MCF 10A (cell line): ENCODE results near the gene ZNF827. TPM values are rescaled to one million over a fixed set of nuclear protein-coding genes. Genes with fewer than 3 reads are reported as not detected.

Experiments used
- BruUV-seq: library from RNA; stranded (reverse); fragments of 400-500 nt; replicated peaks from 2 replicates; lab custom pipeline; 2021; lab: Mats Ljungman, UMichigan
- CTCF ChIA-PET: fragments of 300-600 bp; sonication (Branson Sonifier 250); formaldehyde crosslinking; extraction: SDS; loops from one replicate; lab custom pipeline; 2021; ENCODE audit warnings: antibody characterized with exemption, inconsistent platforms; lab: Yijun Ruan, JAX
- POLR2A ChIA-PET: fragments of 300-600, 350-650 bp; sonication (Branson Sonifier 250); formaldehyde crosslinking; extraction: SDS; loops from one replicate; lab custom pipeline; 2020; ENCODE audit warnings: antibody characterized with exemption, inconsistent platforms; lab: Yijun Ruan, JAX
- DNase-seq: peaks from one replicate; pipeline ENCODE4 v3.0.0-alpha.2; 2018; ENCODE audit not compliant: unreplicated experiment
- H3K27ac Mint-ChIP-seq: one replicate; pipeline ENCODE4 v1.8.0; 2022; ENCODE audit warnings: mild to moderate bottlenecking, low read depth, mixed read lengths; ENCODE audit not compliant: unreplicated experiment
- H3K27me3 Mint-ChIP-seq: one replicate; pipeline ENCODE4 v1.8.0; 2022; ENCODE audit warnings: mixed read lengths; ENCODE audit not compliant: insufficient read depth, unreplicated experiment
- H3K36me3 Mint-ChIP-seq: one replicate; pipeline ENCODE4 v1.8.0; 2022; ENCODE audit warnings: mild to moderate bottlenecking, moderate library complexity, mixed read lengths; ENCODE audit not compliant: insufficient read depth, unreplicated experiment
- H3K4me1 Mint-ChIP-seq: one replicate; pipeline ENCODE4 v1.8.0; 2022; ENCODE audit warnings: mixed read lengths; ENCODE audit not compliant: insufficient read depth, unreplicated experiment
- H3K4me3 Mint-ChIP-seq: one replicate; pipeline ENCODE4 v1.8.0; 2022; ENCODE audit warnings: mild to moderate bottlenecking, moderate library complexity, mixed read lengths; ENCODE audit not compliant: unreplicated experiment
- H3K9me3 Mint-ChIP-seq: one replicate; pipeline ENCODE4 v1.8.0; 2022; ENCODE audit warnings: mixed read lengths; ENCODE audit not compliant: unreplicated experiment
- intact Hi-C: fragments of 100-400 bp; cut with micrococcal nuclease; formaldehyde crosslinking; loops from 2 replicates; pipeline ENCODE4 v1.14.1; 2022
- total RNA-seq: library from RNA; stranded (reverse); gene quantifications from 2 replicates; pipeline ENCODE4 v1.2.3, GENCODE V29; 2022
- TF ChIP-seq, protein P1 (sequence below): fragments of 200-600 bp; IDR thresholded peaks from one replicate; pipeline ENCODE4 v1.8.0; 2022; ENCODE audit warnings: antibody characterized with exemption, mild to moderate bottlenecking; ENCODE audit not compliant: unreplicated experiment

ZNF827 gene
- total RNA-seq, 1 experiment from 2014 or later, result 11.3 TPM

DNA sequence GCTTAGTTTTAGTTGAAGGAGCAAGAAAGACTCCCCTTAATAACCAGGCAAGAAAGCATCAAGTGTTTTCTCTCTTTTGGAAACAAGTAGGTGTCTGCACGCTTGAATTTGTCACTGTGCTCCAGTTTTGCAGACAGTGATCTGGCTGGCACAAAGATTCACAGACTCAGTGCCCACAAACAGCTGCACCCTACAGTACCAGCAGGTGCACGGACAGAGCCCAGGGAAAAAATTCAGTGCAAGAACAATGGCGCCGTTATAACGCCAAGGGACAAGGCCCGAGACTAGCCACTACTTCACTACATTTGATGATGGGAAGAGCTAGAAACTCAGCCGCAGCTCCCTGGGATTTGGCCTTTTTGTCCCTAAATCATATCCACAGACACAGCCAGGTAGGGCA, 56.0 kb downstream of the ZNF827 start:
- ChIA-PET CTCF (interaction anchor here (0.6 to 0.9 kb wide), 3 partner anchors 31 to 68 kb away, joined by 4 to 8 read pairs (median 7); no protein-coding TSS in a partner anchor), POLR2A (interaction anchor here (0.7 to 2.4 kb wide), 13 partner anchors 11 to 702 kb away, joined by 3 to 8 read pairs (median 4); no protein-coding TSS in a partner anchor)
- Mint-ChIP-seq H3K9me3 (no peaks in the 10 kb centered on the region), H3K4me3 (no peak overlapping the region), H3K27me3 (no peaks in the 10 kb centered on the region), H3K4me1 (peaks cover 28% of the 10 kb centered on the region), H3K36me3 (peaks cover 26% of the 10 kb centered on the region), H3K27ac (peak overlapping the region; percentile 74)
- BruUV-seq, result no TSS peak
- DNase-seq, result no peak
- TF ChIP-seq, protein P1, sequence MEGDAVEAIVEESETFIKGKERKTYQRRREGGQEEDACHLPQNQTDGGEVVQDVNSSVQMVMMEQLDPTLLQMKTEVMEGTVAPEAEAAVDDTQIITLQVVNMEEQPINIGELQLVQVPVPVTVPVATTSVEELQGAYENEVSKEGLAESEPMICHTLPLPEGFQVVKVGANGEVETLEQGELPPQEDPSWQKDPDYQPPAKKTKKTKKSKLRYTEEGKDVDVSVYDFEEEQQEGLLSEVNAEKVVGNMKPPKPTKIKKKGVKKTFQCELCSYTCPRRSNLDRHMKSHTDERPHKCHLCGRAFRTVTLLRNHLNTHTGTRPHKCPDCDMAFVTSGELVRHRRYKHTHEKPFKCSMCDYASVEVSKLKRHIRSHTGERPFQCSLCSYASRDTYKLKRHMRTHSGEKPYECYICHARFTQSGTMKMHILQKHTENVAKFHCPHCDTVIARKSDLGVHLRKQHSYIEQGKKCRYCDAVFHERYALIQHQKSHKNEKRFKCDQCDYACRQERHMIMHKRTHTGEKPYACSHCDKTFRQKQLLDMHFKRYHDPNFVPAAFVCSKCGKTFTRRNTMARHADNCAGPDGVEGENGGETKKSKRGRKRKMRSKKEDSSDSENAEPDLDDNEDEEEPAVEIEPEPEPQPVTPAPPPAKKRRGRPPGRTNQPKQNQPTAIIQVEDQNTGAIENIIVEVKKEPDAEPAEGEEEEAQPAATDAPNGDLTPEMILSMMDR, result no peak
- intact Hi-C loops, result no loop called here

DNA sequence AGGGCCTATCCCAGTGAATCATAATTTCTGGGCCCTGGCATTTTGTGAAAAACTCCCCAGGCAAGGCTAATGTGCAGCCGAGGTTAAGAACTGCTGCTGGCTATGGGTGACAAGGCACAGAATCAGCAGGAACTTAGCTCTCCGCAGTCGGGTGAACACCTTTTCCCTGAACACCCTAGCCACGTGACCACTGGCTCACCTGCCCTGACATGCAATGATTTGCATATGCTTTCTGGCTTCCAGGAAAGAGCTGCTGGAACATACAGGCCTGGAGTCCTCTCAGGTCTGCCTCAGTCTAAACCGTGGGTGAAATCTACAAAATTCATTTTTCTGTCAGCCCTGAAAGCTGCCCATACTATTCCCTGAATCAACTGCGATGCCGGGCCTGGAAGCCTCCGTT, 56.6 kb downstream of the ZNF827 start:
- ChIA-PET POLR2A (interaction anchor here (0.7 to 2.4 kb wide), 15 partner anchors 11 to 701 kb away, joined by 3 to 8 read pairs (median 4); partner anchors contain the start of gene ZNF827), CTCF (interaction anchor here (0.5 to 0.8 kb wide), 4 partner anchors 18 to 613 kb away, joined by 3 to 5 read pairs (median 4); no protein-coding TSS in a partner anchor)
- Mint-ChIP-seq H3K4me3 (no peak overlapping the region), H3K27me3 (no peaks in the 10 kb centered on the region), H3K4me1 (peaks cover 28% of the 10 kb centered on the region), H3K36me3 (peaks cover 26% of the 10 kb centered on the region), H3K27ac (peak overlapping the region; percentile 74), H3K9me3 (no peaks in the 10 kb centered on the region)
- peak; percentile 85 for DNase-seq
- BruUV-seq, result no TSS peak
- intact Hi-C loops, result no loop called here
- TF ChIP-seq, protein P1, result no peak

DNA sequence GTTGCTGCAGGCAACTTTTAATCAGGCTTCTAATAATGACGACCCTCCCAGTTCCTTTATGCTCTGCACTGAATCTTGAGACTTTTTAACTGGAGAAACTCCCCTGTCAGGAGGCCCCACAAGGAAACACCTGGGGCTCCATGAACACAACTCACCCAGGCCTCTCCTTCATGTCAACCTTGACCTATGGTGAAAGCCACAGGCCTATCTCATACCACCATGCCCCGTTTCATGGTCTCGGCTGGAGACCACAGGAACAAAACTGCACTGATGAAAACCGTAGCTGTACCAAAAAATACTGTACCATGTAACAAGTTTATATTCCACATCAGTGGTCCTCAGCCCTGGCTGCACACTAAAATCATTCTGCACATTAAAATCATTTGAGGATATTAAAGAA, 57.0 kb downstream of the ZNF827 start:
- intact Hi-C loops, result no loop called here
- H3K27me3 Mint-ChIP-seq, result no peaks in the 10 kb centered on the region
- no peaks in the 10 kb centered on the region for H3K9me3 Mint-ChIP-seq
- TF ChIP-seq, protein P1, result no peak
- no peak for DNase-seq
- ChIA-PET POLR2A (interaction anchor here (0.7 to 2.4 kb wide), 13 partner anchors 11 to 701 kb away, joined by 3 to 8 read pairs (median 4); partner anchors contain the start of gene ZNF827), CTCF (interaction anchor here (0.5 to 0.8 kb wide), 4 partner anchors 17 to 612 kb away, joined by 3 to 5 read pairs (median 4); no protein-coding TSS in a partner anchor)
- no peak overlapping the region for H3K4me3 Mint-ChIP-seq
- H3K4me1 Mint-ChIP-seq, result peaks cover 28% of the 10 kb centered on the region
- H3K36me3 Mint-ChIP-seq, result peaks cover 26% of the 10 kb centered on the region
- no TSS peak for BruUV-seq
- peak overlapping the region; percentile 74 for H3K27ac Mint-ChIP-seq

DNA sequence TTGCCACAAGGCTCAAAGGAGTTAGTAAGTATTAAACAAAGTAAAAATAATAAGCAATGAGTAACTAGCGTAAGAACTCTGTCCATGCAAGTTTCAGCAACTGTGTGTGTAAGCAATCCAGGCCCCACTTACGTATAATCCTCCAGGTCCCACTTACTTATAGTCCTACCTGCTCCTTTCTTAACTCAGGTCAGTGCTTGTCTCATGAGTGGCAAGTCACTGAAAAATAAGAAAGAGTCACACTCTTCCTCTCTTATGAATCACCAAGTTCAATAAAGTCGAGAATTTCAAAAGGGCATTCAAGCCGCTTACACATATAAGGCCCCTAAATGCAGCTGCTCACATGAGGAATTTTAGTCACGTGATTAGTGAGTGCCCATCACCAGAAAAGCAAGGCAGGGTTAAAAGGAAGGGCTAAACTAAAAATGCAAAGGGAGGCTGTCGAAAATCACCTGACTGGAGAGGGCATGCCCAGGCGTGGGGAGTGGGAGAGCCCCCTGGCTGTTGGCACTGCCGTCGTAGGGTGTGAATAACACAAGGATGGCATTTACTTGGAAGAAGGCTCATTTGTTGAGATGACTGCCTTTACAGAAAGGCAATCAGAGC, 58.2 kb downstream of the ZNF827 start:
- TF ChIP-seq, protein P1, result no peak
- ChIA-PET CTCF (no interaction called here), POLR2A (interaction anchor here (1.0 kb wide), 1 partner anchor 169 kb away, joined by 3 read pairs; no protein-coding TSS in a partner anchor)
- Mint-ChIP-seq H3K36me3 (peaks cover 16% of the 10 kb centered on the region), H3K4me3 (peak overlapping the region; percentile 19), H3K27ac (no peak overlapping the region), H3K4me1 (peaks cover 28% of the 10 kb centered on the region), H3K9me3 (no peaks in the 10 kb centered on the region), H3K27me3 (no peaks in the 10 kb centered on the region)
- no TSS peak for BruUV-seq
- intact Hi-C loops, result no loop called here
- no peak for DNase-seq
